Measurements from ENCODE around the gene FARP1.

Gene FARP1

GRCh38 chr13:98315902-98316301 is 173.0 kb downstream of the FARP1 start:
- TF ChIP-seq CREB1 (IDR thresholded peaks at IDR 0.05; ENCODE audit: low read depth) (no peak), MAX (IDR thresholded peaks at IDR 0.05) (no peak), YY1 (IDR thresholded peaks at IDR 0.05; ENCODE audit: low read depth) (no peak), ZBTB7A (IDR thresholded peaks at IDR 0.05; ENCODE audit: low read depth) (no peak), USF1 (IDR thresholded peaks at IDR 0.05) (no peak), RAD21 (IDR thresholded peaks at IDR 0.05; ENCODE audit: low read depth) (no peak), CEBPB (IDR thresholded peaks at IDR 0.05) (no peak), EP300 (IDR thresholded peaks at IDR 0.05; ENCODE audit: borderline replicate concordance) (no peak), TCF12 (IDR thresholded peaks at IDR 0.05; ENCODE audit: low read depth) (no peak), TEAD4 (IDR thresholded peaks at IDR 0.05) (no peak), FOXM1 (IDR thresholded peaks at IDR 0.05; ENCODE audit: borderline replicate concordance, low read depth) (no peak), NFIC (IDR thresholded peaks at IDR 0.05) (no peak), EGR1 (IDR thresholded peaks at IDR 0.05) (no peak), TAF1 (IDR thresholded peaks at IDR 0.05; ENCODE audit: low read depth) (no peak)
- TF ChIP-seq, protein P1, sequence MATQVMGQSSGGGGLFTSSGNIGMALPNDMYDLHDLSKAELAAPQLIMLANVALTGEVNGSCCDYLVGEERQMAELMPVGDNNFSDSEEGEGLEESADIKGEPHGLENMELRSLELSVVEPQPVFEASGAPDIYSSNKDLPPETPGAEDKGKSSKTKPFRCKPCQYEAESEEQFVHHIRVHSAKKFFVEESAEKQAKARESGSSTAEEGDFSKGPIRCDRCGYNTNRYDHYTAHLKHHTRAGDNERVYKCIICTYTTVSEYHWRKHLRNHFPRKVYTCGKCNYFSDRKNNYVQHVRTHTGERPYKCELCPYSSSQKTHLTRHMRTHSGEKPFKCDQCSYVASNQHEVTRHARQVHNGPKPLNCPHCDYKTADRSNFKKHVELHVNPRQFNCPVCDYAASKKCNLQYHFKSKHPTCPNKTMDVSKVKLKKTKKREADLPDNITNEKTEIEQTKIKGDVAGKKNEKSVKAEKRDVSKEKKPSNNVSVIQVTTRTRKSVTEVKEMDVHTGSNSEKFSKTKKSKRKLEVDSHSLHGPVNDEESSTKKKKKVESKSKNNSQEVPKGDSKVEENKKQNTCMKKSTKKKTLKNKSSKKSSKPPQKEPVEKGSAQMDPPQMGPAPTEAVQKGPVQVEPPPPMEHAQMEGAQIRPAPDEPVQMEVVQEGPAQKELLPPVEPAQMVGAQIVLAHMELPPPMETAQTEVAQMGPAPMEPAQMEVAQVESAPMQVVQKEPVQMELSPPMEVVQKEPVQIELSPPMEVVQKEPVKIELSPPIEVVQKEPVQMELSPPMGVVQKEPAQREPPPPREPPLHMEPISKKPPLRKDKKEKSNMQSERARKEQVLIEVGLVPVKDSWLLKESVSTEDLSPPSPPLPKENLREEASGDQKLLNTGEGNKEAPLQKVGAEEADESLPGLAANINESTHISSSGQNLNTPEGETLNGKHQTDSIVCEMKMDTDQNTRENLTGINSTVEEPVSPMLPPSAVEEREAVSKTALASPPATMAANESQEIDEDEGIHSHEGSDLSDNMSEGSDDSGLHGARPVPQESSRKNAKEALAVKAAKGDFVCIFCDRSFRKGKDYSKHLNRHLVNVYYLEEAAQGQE (IDR thresholded peaks at IDR 0.05; ENCODE audit: low read depth), result no peak

DNA sequence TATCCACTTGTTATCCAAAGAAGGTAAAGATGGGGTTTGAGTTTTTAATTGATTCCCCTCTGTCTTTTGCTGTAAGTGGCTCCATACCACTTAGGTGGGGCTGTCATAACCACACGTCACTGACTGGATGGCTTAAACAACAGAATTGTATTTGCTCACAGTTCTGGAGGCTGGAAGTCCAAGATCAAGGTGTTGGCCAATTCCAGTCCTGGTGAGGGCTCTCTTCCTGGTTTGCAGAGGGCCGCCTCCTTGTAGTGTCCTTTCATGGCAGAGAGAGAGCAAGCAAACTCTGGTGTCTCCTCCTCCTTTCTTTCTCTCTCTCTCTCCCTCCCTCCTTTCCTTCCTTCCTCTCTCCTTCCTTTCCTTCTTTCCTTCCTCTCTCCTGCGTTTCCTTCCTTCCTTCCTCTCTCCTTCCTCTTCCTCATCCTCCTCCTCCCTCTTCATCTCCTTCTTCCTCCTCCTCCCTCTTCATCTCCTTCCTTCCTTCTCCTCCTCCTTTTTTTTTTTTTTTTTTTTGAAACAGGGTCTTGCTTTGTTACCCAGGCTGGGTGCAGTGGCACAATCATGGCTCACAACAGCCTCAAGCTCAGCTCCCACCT is 174.8 kb downstream of the FARP1 start:
- no peak for TF ChIP-seq CREB1 (IDR thresholded peaks at IDR 0.05; ENCODE audit: low read depth)
- no peak for TF ChIP-seq EGR1 (IDR thresholded peaks at IDR 0.05)
- TF ChIP-seq MAX (IDR thresholded peaks at IDR 0.05), result no peak
- no peak for TF ChIP-seq TAF1 (IDR thresholded peaks at IDR 0.05; ENCODE audit: low read depth)
- no peak for TF ChIP-seq EP300 (IDR thresholded peaks at IDR 0.05; ENCODE audit: borderline replicate concordance)
- TF ChIP-seq TEAD4 (IDR thresholded peaks at IDR 0.05), result no peak
- no peak for TF ChIP-seq USF1 (IDR thresholded peaks at IDR 0.05)
- TF ChIP-seq, protein P1 (IDR thresholded peaks at IDR 0.05; ENCODE audit: low read depth), result no peak
- no peak for TF ChIP-seq ZBTB7A (IDR thresholded peaks at IDR 0.05; ENCODE audit: low read depth)
- no peak for TF ChIP-seq NFIC (IDR thresholded peaks at IDR 0.05)
- no peak for TF ChIP-seq TCF12 (IDR thresholded peaks at IDR 0.05; ENCODE audit: low read depth)
- no peak for TF ChIP-seq RAD21 (IDR thresholded peaks at IDR 0.05; ENCODE audit: low read depth)
- TF ChIP-seq YY1 (IDR thresholded peaks at IDR 0.05; ENCODE audit: low read depth), result no peak
- TF ChIP-seq CEBPB (IDR thresholded peaks at IDR 0.05), result no peak
- no peak for TF ChIP-seq FOXM1 (IDR thresholded peaks at IDR 0.05; ENCODE audit: borderline replicate concordance, low read depth)

- TF ChIP-seq CEBPB (IDR thresholded peaks at IDR 0.05), result no peak
- TF ChIP-seq NFIC (IDR thresholded peaks at IDR 0.05), result no peak
- no peak for TF ChIP-seq FOXM1 (IDR thresholded peaks at IDR 0.05; ENCODE audit: borderline replicate concordance, low read depth)
- no peak for TF ChIP-seq EGR1 (IDR thresholded peaks at IDR 0.05)
- no peak for TF ChIP-seq YY1 (IDR thresholded peaks at IDR 0.05; ENCODE audit: low read depth)
- no peak for TF ChIP-seq TCF12 (IDR thresholded peaks at IDR 0.05; ENCODE audit: low read depth)
- TF ChIP-seq USF1 (IDR thresholded peaks at IDR 0.05), result no peak
- no peak for TF ChIP-seq MAX (IDR thresholded peaks at IDR 0.05)
- no peak for TF ChIP-seq EP300 (IDR thresholded peaks at IDR 0.05; ENCODE audit: borderline replicate concordance)
- TF ChIP-seq, protein P1 (IDR thresholded peaks at IDR 0.05; ENCODE audit: low read depth), result no peak
- TF ChIP-seq RAD21 (IDR thresholded peaks at IDR 0.05; ENCODE audit: low read depth), result no peak
- TF ChIP-seq CREB1 (IDR thresholded peaks at IDR 0.05; ENCODE audit: low read depth), result no peak
- no peak for TF ChIP-seq ZBTB7A (IDR thresholded peaks at IDR 0.05; ENCODE audit: low read depth)
- TF ChIP-seq TEAD4 (IDR thresholded peaks at IDR 0.05), result no peak
- no peak for TF ChIP-seq TAF1 (IDR thresholded peaks at IDR 0.05; ENCODE audit: low read depth)
Measured at GRCh38 chr13:98318263-98318878, 175.5 kb downstream of the FARP1 start.
